Peyer's patch (tissue), 4 donors: ENCODE data around the gene MUC5AC.

Experiments
- POLR2A ChIP-seq, 2 donors: fragments of 450-650 bp; IDR thresholded peaks; one replicate each; pipeline ENCODE4 v1.5.1; 2017; ENCODE audit warnings: antibody characterized with exemption in 2 of 2, mild to moderate bottlenecking in 2 of 2, moderate library complexity in 2 of 2
- TF ChIP-seq, protein P1 (sequence below), 6 experiments: fragments of 450-650 bp in 4 of 6; fragments of 200-600 bp in 2 of 6; sonication (generic) in 1 of 6; IDR thresholded peaks; one replicate each; pipeline ENCODE4 v1.5.1; 2017 to 2019; ENCODE audit warnings: antibody characterized with exemption in 6 of 6, mild to moderate bottlenecking in 3 of 6, moderate library complexity in 1 of 6

GRCh38 chr11:1167256-1167655 is 9.5 kb downstream of the MUC5AC start:
- no peak for TF ChIP-seq POLR2A (IDR thresholded peaks at IDR 0.05)
- TF ChIP-seq, protein P1, sequence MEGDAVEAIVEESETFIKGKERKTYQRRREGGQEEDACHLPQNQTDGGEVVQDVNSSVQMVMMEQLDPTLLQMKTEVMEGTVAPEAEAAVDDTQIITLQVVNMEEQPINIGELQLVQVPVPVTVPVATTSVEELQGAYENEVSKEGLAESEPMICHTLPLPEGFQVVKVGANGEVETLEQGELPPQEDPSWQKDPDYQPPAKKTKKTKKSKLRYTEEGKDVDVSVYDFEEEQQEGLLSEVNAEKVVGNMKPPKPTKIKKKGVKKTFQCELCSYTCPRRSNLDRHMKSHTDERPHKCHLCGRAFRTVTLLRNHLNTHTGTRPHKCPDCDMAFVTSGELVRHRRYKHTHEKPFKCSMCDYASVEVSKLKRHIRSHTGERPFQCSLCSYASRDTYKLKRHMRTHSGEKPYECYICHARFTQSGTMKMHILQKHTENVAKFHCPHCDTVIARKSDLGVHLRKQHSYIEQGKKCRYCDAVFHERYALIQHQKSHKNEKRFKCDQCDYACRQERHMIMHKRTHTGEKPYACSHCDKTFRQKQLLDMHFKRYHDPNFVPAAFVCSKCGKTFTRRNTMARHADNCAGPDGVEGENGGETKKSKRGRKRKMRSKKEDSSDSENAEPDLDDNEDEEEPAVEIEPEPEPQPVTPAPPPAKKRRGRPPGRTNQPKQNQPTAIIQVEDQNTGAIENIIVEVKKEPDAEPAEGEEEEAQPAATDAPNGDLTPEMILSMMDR (IDR thresholded peaks at IDR 0.05): no peak
